ENCODE measurements around the gene CD27. TPM values are rescaled to one million over a fixed set of nuclear protein-coding genes. Genes with fewer than 3 reads are reported as not detected.
A peak's percentile ranks its signal among the peaks of the same experiment; 100 is the strongest.

CD27 gene
- total and polyA plus RNA-seq, 2 of the 13 experiments (the other 11 are each of a cell fraction or from before 2014, with no cell fraction given), result 0.12 TPM; not detected in 1

DNA sequence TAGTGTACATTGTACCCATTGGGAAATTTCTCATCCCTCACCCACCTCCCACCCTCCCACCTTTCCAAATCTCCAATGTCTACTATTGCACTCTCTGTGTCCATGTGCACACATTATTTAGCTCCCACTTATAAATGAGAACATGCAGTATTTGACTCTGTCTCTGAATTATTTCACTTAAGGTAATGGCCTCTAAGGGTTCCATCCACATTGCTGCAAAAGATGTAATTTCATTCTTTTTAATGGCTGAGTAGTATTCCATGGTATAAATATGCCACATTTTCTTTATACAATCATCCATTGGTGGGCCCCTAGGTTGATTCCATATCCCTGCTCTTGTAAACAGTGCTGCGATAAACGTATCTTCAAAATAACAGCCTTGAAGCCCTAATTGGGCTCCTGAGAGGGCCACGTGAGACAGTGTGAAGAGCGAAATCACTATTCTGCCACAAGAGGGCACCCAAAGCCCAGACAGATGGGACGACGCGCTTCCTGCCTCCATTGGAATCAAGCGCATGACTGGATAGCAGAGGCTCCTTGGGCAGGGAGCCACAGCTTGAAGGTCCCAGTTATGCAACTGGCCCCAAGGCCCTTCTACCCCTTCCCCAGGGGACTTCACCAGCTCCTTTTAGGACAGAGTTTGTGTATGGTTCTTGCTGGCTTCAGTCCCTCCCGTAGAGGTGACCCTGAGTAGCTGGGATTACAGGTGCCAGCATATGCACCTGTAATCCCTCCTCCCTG is 21.3 kb upstream of the CD27 start (continued):
- TF ChIP-seq NFKB2 (CRISPR knock-in tag; IDR thresholded peaks at IDR 0.05; ENCODE audit: borderline replicate concordance) (peak; percentile 32; the same call in 1 of the 2 replicates), HNRNPUL1 (IDR thresholded peaks at IDR 0.05; ENCODE audit: low read depth, low read length) (no peak), RCOR2 (CRISPR knock-in tag; IDR thresholded peaks at IDR 0.05) (no peak), ELF4 (CRISPR knock-in tag; IDR thresholded peaks at IDR 0.05; ENCODE audit: borderline replicate concordance) (no peak), SP140L (CRISPR knock-in tag; IDR thresholded peaks at IDR 0.05; ENCODE audit: borderline replicate concordance) (no peak), MAZ (IDR thresholded peaks at IDR 0.05; ENCODE audit: borderline replicate concordance, low read depth, low read length) (no peak), MAZ (CRISPR knock-in tag; IDR thresholded peaks at IDR 0.05; ENCODE audit: low read depth) (no peak), ZFP37 (CRISPR knock-in tag; IDR thresholded peaks at IDR 0.05; ENCODE audit: borderline replicate concordance) (no peak), ZNF331 (CRISPR knock-in tag; IDR thresholded peaks at IDR 0.05) (peak; percentile 72; the same call in 1 of the 2 replicates), SMAD9 (CRISPR knock-in tag; IDR thresholded peaks at IDR 0.05) (no peak), ZNF556 (CRISPR knock-in tag; IDR thresholded peaks at IDR 0.05; ENCODE audit: borderline replicate concordance) (0 out of 2 replicates have a peak, but pooled peaks have one; percentile 19), ZNF343 (CRISPR knock-in tag; IDR thresholded peaks at IDR 0.05) (no peak), ZNF781 (CRISPR knock-in tag; IDR thresholded peaks at IDR 0.05; ENCODE audit: borderline replicate concordance, not compliant biosample characterization) (no peak), NFIC (IDR thresholded peaks at IDR 0.05; ENCODE audit: low read length) (no peak), ZNF879 (CRISPR knock-in tag; IDR thresholded peaks at IDR 0.05) (no peak), ATF7-NPFF (CRISPR knock-in tag; IDR thresholded peaks at IDR 0.05; ENCODE audit: low read depth) (no peak), SALL1 (CRISPR knock-in tag; IDR thresholded peaks at IDR 0.05) (peak; percentile 65), ZNF234 (CRISPR knock-in tag; conservative IDR thresholded peaks at IDR 0.05) (no peak), ZNF720 (CRISPR knock-in tag; IDR thresholded peaks at IDR 0.05) (no peak), ZFP90 (CRISPR knock-in tag; IDR thresholded peaks at IDR 0.05; ENCODE audit: borderline replicate concordance) (0 out of 2 replicates have a peak, but pooled peaks have one; percentile 64), GATAD2A (CRISPR knock-in tag; IDR thresholded peaks at IDR 0.05) (peak; percentile 75)
- TF ChIP-seq, protein P1, sequence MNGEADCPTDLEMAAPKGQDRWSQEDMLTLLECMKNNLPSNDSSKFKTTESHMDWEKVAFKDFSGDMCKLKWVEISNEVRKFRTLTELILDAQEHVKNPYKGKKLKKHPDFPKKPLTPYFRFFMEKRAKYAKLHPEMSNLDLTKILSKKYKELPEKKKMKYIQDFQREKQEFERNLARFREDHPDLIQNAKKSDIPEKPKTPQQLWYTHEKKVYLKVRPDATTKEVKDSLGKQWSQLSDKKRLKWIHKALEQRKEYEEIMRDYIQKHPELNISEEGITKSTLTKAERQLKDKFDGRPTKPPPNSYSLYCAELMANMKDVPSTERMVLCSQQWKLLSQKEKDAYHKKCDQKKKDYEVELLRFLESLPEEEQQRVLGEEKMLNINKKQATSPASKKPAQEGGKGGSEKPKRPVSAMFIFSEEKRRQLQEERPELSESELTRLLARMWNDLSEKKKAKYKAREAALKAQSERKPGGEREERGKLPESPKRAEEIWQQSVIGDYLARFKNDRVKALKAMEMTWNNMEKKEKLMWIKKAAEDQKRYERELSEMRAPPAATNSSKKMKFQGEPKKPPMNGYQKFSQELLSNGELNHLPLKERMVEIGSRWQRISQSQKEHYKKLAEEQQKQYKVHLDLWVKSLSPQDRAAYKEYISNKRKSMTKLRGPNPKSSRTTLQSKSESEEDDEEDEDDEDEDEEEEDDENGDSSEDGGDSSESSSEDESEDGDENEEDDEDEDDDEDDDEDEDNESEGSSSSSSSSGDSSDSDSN (CRISPR knock-in tag; IDR thresholded peaks at IDR 0.05), result 0 out of 2 replicates have a peak, but pooled peaks have one; percentile 31
- TF ChIP-seq, protein P2, sequence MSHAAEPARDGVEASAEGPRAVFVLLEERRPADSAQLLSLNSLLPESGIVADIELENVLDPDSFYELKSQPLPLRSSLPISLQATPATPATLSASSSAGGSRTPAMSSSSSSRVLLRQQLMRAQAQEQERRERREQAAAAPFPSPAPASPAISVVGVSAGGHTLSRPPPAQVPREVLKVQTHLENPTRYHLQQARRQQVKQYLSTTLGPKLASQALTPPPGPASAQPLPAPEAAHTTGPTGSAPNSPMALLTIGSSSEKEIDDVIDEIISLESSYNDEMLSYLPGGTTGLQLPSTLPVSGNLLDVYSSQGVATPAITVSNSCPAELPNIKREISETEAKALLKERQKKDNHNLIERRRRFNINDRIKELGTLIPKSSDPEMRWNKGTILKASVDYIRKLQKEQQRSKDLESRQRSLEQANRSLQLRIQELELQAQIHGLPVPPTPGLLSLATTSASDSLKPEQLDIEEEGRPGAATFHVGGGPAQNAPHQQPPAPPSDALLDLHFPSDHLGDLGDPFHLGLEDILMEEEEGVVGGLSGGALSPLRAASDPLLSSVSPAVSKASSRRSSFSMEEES (CRISPR knock-in tag; IDR thresholded peaks at IDR 0.05), result peak; percentile 87
- TF ChIP-seq, protein P3, sequence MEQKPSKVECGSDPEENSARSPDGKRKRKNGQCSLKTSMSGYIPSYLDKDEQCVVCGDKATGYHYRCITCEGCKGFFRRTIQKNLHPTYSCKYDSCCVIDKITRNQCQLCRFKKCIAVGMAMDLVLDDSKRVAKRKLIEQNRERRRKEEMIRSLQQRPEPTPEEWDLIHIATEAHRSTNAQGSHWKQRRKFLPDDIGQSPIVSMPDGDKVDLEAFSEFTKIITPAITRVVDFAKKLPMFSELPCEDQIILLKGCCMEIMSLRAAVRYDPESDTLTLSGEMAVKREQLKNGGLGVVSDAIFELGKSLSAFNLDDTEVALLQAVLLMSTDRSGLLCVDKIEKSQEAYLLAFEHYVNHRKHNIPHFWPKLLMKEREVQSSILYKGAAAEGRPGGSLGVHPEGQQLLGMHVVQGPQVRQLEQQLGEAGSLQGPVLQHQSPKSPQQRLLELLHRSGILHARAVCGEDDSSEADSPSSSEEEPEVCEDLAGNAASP (CRISPR knock-in tag; IDR thresholded peaks at IDR 0.05; ENCODE audit: borderline replicate concordance), result 0 out of 2 replicates have a peak, but pooled peaks have one; percentile 37
- TF ChIP-seq, protein P4, sequence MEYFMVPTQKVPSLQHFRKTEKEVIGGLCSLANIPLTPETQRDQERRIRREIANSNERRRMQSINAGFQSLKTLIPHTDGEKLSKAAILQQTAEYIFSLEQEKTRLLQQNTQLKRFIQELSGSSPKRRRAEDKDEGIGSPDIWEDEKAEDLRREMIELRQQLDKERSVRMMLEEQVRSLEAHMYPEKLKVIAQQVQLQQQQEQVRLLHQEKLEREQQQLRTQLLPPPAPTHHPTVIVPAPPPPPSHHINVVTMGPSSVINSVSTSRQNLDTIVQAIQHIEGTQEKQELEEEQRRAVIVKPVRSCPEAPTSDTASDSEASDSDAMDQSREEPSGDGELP (IDR thresholded peaks at IDR 0.05; ENCODE audit: borderline replicate concordance, low read depth), result no peak
